DND-41 (cell line): Measurements from ENCODE around the gene MAMDC2.

Experiments
- CTCF ChIP-seq: IDR thresholded peaks from 2 replicates; pipeline ENCODE4 v1.5.1; 2012; ENCODE audit warnings: borderline replicate concordance, low read length, moderate library complexity, mild to moderate bottlenecking; ENCODE audit not compliant: poor library complexity, severe bottlenecking; ENCODE audit errors: extremely low read depth
- EZH2 ChIP-seq: IDR thresholded peaks from 3 replicates; pipeline ENCODE4 v1.6.1; 2012; ENCODE audit warnings: borderline replicate concordance, low read depth, mild to moderate bottlenecking, moderate library complexity, low read length, inconsistent platforms; ENCODE audit not compliant: severe bottlenecking

- TF ChIP-seq CTCF (no peak), EZH2 (no peak)
Measured at GRCh38 chr9:70040376-70040903, 3.2 kb upstream of the MAMDC2 start.
